Muscle layer of colon (tissue), 2 donors: Measurements from ENCODE around the gene CLPTM1L.

Experiments used
- H3K27ac ChIP-seq: one replicate; pipeline ENCODE4 v1.7.0; 2013; ENCODE audit warnings: low read depth, mild to moderate bottlenecking, low read length, moderate library complexity
- H3K27me3 ChIP-seq, 2 donors: one replicate each; pipeline ENCODE4 v1.7.0; 2013; ENCODE audit warnings: low read length in 2 of 2, mild to moderate bottlenecking in 2 of 2; ENCODE audit not compliant: insufficient read depth in 2 of 2, control insufficient read depth in 1 of 2
- H3K36me3 ChIP-seq: one replicate; pipeline ENCODE4 v1.7.0; 2013; ENCODE audit warnings: mild to moderate bottlenecking, low read length; ENCODE audit not compliant: insufficient read depth
- H3K4me1 ChIP-seq: one replicate; pipeline ENCODE4 v1.7.0; 2013; ENCODE audit warnings: mild to moderate bottlenecking, low read length; ENCODE audit not compliant: insufficient read depth
- H3K4me3 ChIP-seq, 2 donors: one replicate each; pipeline ENCODE4 v1.7.0; 2013; ENCODE audit warnings: low read length in 2 of 2, low read depth in 1 of 2, mild to moderate bottlenecking in 1 of 2, moderate library complexity in 1 of 2
- H3K9ac ChIP-seq: one replicate; pipeline ENCODE4 v1.7.0; 2013; ENCODE audit warnings: low read length
- H3K9me3 ChIP-seq: one replicate; pipeline ENCODE4 v1.7.0; 2013; ENCODE audit warnings: mild to moderate bottlenecking, low read length
- donor health status: abdominal sarcoma.
- donor health status: Adenocarcinoma of cecum.

Gene CLPTM1L

DNA sequence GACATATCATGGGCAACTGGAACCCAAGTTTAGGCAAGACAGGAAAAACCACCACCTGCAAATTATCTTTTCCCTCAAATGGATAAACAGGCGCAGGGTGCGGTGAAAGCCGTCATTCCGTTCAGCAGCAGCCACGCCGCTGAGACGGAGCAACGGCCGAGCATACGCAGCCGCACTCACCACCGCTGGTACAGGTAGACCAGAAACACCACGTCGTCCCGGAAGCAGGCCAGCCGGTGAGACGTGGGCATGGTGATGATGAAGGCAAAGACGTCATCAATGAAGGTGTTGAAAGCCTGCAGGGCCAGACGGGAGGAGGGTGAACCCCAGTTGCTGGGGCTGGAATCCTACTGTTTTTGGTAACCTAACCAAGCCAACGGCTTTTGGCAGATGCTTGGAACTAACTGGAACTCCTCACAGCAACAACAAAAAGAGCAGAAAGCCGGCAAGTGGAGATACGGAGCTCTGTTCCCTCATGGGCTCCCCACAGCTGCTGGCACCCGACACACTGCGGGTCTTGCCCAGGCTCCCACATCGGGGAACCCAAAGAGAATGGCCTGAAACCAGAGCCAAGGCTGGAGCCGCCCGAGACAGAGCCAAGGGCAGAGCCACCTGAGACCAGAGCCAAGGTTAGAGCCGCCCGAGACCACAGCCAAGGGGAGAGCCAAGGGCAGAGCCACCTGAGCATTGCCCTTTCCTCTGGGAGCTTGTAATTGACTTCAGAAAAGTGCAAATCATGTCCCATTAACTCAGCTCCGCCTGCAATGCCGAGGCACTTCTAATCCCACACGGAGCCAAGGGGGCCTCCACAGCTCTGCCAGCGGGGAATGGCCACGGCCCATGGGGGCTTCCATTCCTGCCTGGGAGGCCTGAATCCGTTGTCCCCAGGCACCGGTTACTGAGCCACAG is 24.2 kb downstream of the CLPTM1L start:
- no peaks in the 10 kb centered on the region for H3K27me3 ChIP-seq
- H3K4me3 ChIP-seq: no peak overlapping the region
- peaks cover 63% of the 10 kb centered on the region for H3K36me3 ChIP-seq
- H3K9me3 ChIP-seq: no peaks in the 10 kb centered on the region
- H3K4me1 ChIP-seq: no peaks in the 10 kb centered on the region
- H3K9ac ChIP-seq: no peak overlapping the region
- H3K27ac ChIP-seq: no peak overlapping the region

DNA sequence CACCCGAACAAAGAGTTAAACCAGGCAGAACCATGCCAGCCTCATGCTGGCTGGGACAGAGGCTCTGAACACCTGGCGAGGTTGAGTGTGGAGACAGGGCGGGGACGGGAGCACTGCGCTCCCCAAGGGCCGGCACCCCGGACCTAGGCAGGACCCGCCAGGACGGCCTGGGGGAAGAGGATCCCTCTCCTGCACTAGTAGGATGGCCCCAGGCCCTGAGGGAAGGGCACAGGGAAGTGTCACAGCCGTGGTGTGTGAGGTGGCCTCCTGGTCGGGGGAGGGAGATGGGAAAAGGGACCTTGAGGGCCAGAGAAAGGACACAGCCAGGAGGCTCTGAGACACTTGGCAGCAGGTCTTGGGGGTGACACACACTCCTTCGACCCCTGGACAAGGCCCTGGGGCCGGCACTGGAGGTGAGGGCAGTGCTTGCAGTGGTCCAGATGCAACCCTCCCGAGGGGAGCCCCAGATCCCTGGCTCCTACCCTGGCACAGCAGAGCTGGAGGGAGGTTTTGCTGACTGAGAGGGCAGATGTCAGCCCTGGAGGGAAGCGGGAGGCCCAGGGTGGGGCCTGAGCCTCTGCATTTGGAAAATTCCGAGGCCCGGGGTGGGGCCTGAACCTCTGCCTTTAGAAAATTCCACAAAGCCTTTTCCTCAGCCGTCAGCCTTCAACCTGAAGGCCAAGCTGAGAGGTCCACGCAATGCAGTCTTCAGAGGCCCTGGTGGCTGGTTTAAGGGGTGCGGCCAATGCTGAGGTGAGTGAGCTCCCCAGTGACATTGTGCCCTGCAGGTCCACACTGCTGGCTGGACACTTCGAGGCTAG is 25.3 kb downstream of the CLPTM1L start:
- H3K27me3 ChIP-seq: no peaks in the 10 kb centered on the region
- H3K4me3 ChIP-seq: no peak overlapping the region
- no peak overlapping the region for H3K9ac ChIP-seq
- no peaks in the 10 kb centered on the region for H3K4me1 ChIP-seq
- peaks cover 54% of the 10 kb centered on the region for H3K36me3 ChIP-seq
- H3K9me3 ChIP-seq: no peaks in the 10 kb centered on the region
- no peak overlapping the region for H3K27ac ChIP-seq

DNA sequence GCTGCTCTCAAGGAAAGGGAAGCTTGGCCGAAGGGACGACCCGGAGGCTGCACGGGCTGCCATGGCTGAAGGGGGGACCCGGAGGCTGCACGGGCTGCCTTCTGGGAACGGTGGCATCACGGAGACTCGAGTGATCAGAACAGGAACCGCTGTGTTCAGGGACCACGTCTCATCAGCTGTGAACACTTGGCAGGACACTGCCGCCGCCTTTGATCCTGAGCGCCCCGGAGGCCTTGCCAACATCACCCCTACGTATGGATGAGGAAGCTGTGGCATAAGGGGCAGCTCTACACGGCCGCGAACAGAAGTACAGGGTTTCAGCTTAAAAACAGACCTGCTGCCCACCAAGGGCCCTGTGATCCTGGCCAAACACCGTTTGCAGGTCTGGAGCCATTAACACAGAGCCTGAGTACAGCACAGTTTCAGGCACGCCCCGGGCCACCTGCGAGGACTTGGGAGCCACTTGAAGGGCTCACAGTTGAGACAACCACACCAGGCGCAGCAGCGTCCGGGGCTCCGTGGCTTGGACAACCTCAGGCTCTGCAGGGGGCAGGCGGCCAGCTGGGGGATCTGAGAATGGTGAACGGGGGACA is 26.1 kb downstream of the CLPTM1L start:
- Histone ChIP-seq H3K4me3 (no peak overlapping the region), H3K27ac (no peak overlapping the region), H3K9ac (no peak overlapping the region), H3K4me1 (no peaks in the 10 kb centered on the region), H3K27me3 (no peaks in the 10 kb centered on the region), H3K9me3 (no peaks in the 10 kb centered on the region), H3K36me3 (peaks cover 45% of the 10 kb centered on the region)

DNA sequence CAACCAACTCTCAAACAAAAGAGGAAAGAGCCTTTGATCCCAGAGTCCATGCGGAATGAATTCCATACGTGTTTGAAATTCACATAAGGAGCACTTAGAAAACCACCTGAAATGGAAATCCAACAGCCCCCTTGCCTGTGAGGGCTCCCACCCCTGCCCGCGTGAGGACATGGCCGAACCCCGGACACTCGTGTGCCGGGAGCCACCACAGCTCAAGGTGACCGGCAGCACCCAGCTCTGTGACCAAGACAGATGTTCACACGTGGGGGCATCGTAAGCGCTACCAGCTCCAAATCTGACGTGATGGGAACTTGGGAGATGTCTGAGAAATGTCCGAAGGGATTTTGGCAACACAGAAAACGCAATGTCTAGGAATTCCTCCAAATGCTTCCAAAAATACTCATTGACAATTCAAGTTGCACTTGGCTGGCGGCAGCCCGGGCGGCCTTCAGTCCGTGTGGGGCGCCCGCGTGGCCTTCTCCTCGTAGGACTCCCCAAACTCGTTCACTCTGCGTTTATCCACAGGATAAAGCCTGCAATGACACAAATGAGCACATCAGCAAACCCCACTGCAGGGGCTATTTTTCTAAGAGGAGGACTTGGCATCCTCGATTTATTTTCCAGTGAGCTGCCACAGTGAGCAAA is 26.9 kb downstream of the CLPTM1L start:
- Histone ChIP-seq H3K9ac (no peak overlapping the region), H3K9me3 (no peaks in the 10 kb centered on the region), H3K4me1 (no peaks in the 10 kb centered on the region), H3K36me3 (peaks cover 38% of the 10 kb centered on the region), H3K27me3 (no peaks in the 10 kb centered on the region), H3K4me3 (no peak overlapping the region), H3K27ac (no peak overlapping the region)

- no peak overlapping the region for H3K9ac ChIP-seq
- peaks cover 26% of the 10 kb centered on the region for H3K36me3 ChIP-seq
- no peaks in the 10 kb centered on the region for H3K4me1 ChIP-seq
- no peaks in the 10 kb centered on the region for H3K27me3 ChIP-seq
- H3K9me3 ChIP-seq: no peaks in the 10 kb centered on the region
- no peak overlapping the region for H3K27ac ChIP-seq
- no peak overlapping the region for H3K4me3 ChIP-seq
Observed at GRCh38 chr5:1316588-1317340, 28.1 kb downstream of the CLPTM1L start.

DNA sequence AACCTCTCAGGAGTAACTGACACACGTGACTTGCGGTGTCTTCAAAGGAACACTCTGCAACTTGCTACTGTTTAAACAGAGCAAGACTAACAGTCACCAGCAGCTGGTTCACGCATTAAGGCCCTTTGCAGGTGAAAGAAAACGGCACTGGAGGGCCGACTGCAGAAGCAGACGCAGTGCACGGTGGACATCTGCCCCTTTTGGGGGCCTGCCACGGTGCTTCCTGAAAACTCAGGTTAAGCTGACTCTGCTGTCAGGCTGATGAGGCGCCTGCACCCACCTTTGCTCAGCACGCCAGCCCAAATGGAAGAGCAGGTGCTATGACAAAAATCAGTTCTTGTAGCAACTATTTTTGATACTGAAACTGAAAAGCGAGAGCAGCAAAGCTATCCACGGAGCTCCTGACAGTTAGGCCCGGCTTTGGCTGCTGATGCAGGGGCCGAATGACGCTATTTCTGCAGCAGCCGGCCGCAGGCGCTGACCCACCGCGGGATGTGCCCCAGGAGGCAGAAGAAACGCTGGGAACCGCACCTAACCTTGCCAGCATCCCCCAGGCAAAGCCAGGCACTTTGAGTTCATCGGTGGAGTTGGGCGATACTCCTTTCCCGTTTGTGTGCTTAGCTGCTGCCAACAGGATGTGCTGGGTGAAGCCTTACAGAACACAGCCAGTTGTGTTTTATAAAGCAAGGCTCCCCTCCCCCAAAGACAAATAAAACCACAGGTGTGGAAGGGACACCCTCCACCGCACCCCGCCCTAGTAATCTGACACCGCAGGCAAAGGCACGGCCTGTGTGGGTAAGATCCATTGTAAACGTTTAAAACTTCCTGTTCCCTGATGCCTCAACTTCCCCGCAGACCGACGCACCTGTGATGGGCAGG is 29.0 kb downstream of the CLPTM1L start:
- no peaks in the 10 kb centered on the region for H3K27me3 ChIP-seq
- no peaks in the 10 kb centered on the region for H3K4me1 ChIP-seq
- H3K9me3 ChIP-seq: no peaks in the 10 kb centered on the region
- H3K36me3 ChIP-seq: peaks cover 18% of the 10 kb centered on the region
- no peak overlapping the region for H3K4me3 ChIP-seq
- no peak overlapping the region for H3K27ac ChIP-seq
- no peak overlapping the region for H3K9ac ChIP-seq

- no peak overlapping the region for H3K27ac ChIP-seq
- H3K36me3 ChIP-seq: peaks cover 15% of the 10 kb centered on the region
- H3K4me3 ChIP-seq: no peak overlapping the region
- no peak overlapping the region for H3K9ac ChIP-seq
- H3K27me3 ChIP-seq: no peaks in the 10 kb centered on the region
- H3K9me3 ChIP-seq: no peaks in the 10 kb centered on the region
- no peaks in the 10 kb centered on the region for H3K4me1 ChIP-seq
Observed at GRCh38 chr5:1315018-1315708, 29.7 kb downstream of the CLPTM1L start.

DNA sequence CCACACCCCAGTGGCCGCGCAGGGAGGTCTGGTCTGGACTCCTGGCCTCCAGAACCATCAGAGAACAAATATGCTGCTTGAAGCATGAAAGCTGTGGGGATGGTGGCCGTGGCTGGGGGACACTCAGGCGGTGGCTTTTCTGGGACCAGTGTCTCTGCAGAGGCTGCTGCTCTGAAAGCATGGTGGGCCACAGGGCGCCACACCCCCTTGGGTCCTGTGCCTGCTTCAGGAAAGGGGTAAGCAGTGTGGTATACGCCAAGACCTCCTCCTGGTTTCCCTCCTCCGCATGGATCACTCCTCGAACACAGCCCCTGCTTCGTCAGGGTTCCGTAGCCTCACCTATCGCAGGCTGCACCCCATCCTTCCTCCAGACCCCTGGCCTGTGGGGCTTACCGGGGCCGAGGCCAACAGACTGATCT is 30.3 kb downstream of the CLPTM1L start:
- H3K27me3 ChIP-seq: peaks cover 0 to under 1% of the 10 kb centered on the region in 2 donors
- H3K9me3 ChIP-seq: no peaks in the 10 kb centered on the region
- H3K4me1 ChIP-seq: no peaks in the 10 kb centered on the region
- no peak overlapping the region for H3K4me3 ChIP-seq
- peaks cover 14% of the 10 kb centered on the region for H3K36me3 ChIP-seq
- no peak overlapping the region for H3K9ac ChIP-seq
- H3K27ac ChIP-seq: no peak overlapping the region

DNA sequence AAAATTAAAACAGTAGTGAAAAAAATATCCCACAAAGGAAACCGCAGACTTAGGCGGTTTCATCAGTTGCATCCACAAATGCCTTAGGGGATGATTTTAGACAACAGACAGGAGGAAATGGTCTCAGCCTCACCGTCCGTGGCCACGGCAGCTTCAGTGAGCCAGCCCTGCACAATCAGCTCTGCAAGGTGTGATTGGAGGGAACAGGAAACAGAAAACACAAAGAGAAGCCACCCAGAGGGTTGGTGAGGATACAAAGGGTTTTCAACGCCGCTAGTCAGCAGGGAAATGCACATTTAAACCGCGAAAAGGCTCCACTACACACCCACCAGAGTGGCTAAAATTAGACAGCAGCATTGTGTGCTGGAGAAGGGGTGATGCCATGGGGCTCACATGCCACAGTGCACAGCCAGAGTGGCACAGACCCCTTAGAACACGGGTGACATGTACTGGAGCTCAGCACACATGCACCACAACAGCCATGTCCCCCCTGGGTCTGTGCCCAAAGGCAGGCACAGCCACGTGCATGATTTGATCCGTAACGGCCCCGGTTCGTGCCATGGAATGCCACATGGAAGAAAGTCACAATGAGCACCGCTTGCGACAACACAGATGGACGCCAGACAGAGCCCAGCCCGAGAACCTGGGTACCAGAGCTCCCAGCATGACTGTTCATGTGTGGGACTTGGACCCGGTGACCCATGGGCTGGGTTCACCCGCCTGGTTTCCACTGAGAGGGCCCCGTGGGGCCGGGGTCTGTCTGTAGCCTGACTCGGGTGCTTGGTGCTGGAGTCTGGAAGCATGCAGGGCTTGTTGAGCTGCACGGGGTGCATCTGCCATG is 31.7 kb downstream of the CLPTM1L start:
- Histone ChIP-seq H3K9me3 (no peaks in the 10 kb centered on the region), H3K9ac (no peak overlapping the region), H3K36me3 (peaks cover 10% of the 10 kb centered on the region), H3K27me3 (peaks cover 0 to 6% of the 10 kb centered on the region in 2 donors), H3K4me3 (no peak overlapping the region), H3K4me1 (no peaks in the 10 kb centered on the region), H3K27ac (no peak overlapping the region)
